Uterus (tissue), 4 donors: ENCODE data around the gene TAS1R3. TPM values are rescaled to one million over a fixed set of nuclear protein-coding genes. Genes with fewer than 3 reads are reported as not detected.

Source experiments
- DNase-seq, 2 donors: peaks; one replicate each; pipeline ENCODE4 v3.0.0-alpha.2; 2019 to 2020
- H3K27ac ChIP-seq, 2 donors: fragments of 200-600 bp; sonication (generic); 1 replicate in 1 of 2; 2 replicates in 1 of 2; pipeline ENCODE4 v1.5.1; 2016 to 2018
- H3K27me3 ChIP-seq, 2 donors: fragments of 200-600 bp; sonication (generic); one replicate each; pipeline ENCODE4 v1.5.1; 2018 to 2019; ENCODE audit warnings: control low read depth in 1 of 2
- H3K36me3 ChIP-seq, 2 donors: fragments of 200-600 bp; sonication (generic); one replicate each; pipeline ENCODE4 v1.5.1; 2019; ENCODE audit warnings: control low read depth in 1 of 2
- H3K4me1 ChIP-seq, 2 donors: fragments of 200-600 bp; sonication (generic); one replicate each; pipeline ENCODE4 v1.5.1; 2018 to 2019; ENCODE audit warnings: control low read depth in 1 of 2
- H3K4me3 ChIP-seq, 2 donors: fragments of 200-600 bp; sonication (generic); 1 replicate in 1 of 2; 2 replicates in 1 of 2; pipeline ENCODE4 v1.5.1; 2018 to 2019; ENCODE audit warnings: mild to moderate bottlenecking in 1 of 2
- H3K9me3 ChIP-seq, 2 donors: fragments of 200-600 bp; sonication (generic); one replicate each; pipeline ENCODE4 v1.5.1; 2019; ENCODE audit warnings: control low read depth in 1 of 2
- POLR2A ChIP-seq, 2 donors: fragments of 450-650 bp; IDR thresholded peaks; one replicate each; pipeline ENCODE4 v1.6.1; 2016; ENCODE audit warnings: antibody characterized with exemption in 2 of 2, mild to moderate bottlenecking in 1 of 2, moderate library complexity in 1 of 2
- intact Hi-C: fragments of 100-400 bp; cut with DNase I; formaldehyde crosslinking; loops from one replicate; pipeline ENCODE4 v1.15.1; 2023; ENCODE audit warnings: low total_unique reads
- total RNA-seq, 4 donors: library from RNA; depleted of rRNA in 3 of 4; stranded (reverse); fragments of >200 nt in 3 of 4; gene quantifications; one replicate each; pipeline versions ENCODE4 v1.1.0 to v1.2.4, GENCODE V29; 2014 to 2023
- TF ChIP-seq, protein P1 (sequence below), 4 experiments: fragments of 200-600 bp in 2 of 4; fragments of 450-650 bp in 2 of 4; sonication (generic) in 2 of 4; IDR thresholded peaks; one replicate each; pipeline ENCODE4 v1.5.1; 2016 to 2019; ENCODE audit warnings: antibody characterized with exemption in 4 of 4, mild to moderate bottlenecking in 2 of 4, moderate library complexity in 1 of 4
- donor health status: DM: yes; HTN: yes; CAD: no.

TAS1R3 gene
- total RNA-seq, 4 donors from 2014 or later, result 0.14 to 0.34 TPM; not detected in 2

DNA sequence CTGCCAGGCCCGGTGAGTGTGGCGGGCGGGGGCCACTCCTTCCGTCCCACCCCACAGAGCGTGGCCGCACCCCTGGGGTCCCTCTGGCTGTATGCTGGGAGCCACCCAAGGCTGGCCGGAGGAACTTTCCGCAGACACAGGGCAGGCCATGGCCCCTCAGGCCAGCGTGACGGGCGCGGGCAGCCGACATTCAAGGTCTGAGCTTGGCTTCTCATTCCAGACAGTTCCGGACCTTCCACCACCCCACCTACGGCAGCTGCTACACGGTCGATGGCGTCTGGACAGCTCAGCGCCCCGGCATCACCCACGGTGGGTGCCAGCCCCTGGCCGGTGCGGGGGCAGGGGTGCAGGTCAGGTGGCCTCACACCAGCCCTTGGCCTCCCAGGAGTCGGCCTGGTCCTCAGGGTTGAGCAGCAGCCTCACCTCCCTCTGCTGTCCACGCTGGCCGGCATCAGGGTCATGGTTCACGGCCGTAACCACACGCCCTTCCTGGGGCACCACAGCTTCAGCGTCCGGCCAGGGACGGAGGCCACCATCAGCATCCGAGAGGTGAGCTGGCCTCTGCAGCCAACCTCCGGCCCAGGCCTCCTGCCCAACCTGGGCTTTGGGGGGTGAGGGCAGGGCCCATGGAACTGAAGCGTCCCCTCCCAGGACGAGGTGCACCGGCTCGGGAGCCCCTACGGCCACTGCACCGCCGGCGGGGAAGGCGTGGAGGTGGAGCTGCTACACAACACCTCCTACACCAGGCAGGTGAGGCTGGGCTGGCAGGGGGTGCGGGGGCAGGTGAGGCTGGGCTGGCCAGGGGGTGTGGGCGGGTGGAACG lies 43.6 kb upstream of the TAS1R3 start:
- H3K4me3 ChIP-seq, result no peak overlapping the region
- H3K9me3 ChIP-seq, result no peaks in the 10 kb centered on the region
- H3K36me3 ChIP-seq, result no peaks in the 10 kb centered on the region
- no peaks in the 10 kb centered on the region for H3K27me3 ChIP-seq
- no peak for DNase-seq
- intact Hi-C loops, result no loop called here
- TF ChIP-seq, protein P1, sequence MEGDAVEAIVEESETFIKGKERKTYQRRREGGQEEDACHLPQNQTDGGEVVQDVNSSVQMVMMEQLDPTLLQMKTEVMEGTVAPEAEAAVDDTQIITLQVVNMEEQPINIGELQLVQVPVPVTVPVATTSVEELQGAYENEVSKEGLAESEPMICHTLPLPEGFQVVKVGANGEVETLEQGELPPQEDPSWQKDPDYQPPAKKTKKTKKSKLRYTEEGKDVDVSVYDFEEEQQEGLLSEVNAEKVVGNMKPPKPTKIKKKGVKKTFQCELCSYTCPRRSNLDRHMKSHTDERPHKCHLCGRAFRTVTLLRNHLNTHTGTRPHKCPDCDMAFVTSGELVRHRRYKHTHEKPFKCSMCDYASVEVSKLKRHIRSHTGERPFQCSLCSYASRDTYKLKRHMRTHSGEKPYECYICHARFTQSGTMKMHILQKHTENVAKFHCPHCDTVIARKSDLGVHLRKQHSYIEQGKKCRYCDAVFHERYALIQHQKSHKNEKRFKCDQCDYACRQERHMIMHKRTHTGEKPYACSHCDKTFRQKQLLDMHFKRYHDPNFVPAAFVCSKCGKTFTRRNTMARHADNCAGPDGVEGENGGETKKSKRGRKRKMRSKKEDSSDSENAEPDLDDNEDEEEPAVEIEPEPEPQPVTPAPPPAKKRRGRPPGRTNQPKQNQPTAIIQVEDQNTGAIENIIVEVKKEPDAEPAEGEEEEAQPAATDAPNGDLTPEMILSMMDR (IDR thresholded peaks at IDR 0.05), result no peak
- TF ChIP-seq POLR2A (IDR thresholded peaks at IDR 0.05), result no peak
- H3K4me1 ChIP-seq, result peaks cover 0 to 16% of the 10 kb centered on the region in 2 donors
- no peak overlapping the region for H3K27ac ChIP-seq

DNA sequence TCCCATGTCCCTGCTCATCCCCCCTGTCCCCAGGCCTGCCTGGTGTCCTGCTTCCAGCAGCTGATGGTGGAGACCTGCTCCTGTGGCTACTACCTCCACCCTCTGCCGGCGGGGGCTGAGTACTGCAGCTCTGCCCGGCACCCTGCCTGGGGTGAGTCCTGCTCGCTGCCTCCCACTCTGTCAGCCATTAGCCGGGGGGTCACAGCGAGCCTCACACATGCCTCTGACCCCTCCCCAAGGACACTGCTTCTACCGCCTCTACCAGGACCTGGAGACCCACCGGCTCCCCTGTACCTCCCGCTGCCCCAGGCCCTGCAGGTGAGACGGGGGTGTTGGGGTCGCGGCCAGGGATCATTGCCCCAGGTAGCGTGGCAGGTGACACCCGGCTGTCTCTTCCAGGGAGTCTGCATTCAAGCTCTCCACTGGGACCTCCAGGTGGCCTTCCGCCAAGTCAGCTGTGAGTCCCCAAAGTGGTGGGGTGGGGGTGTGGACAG lies 40.8 kb upstream of the TAS1R3 start:
- no peaks in the 10 kb centered on the region for H3K27me3 ChIP-seq
- DNase-seq, result peak in 1 of 2 donors; percentile 31

DNA sequence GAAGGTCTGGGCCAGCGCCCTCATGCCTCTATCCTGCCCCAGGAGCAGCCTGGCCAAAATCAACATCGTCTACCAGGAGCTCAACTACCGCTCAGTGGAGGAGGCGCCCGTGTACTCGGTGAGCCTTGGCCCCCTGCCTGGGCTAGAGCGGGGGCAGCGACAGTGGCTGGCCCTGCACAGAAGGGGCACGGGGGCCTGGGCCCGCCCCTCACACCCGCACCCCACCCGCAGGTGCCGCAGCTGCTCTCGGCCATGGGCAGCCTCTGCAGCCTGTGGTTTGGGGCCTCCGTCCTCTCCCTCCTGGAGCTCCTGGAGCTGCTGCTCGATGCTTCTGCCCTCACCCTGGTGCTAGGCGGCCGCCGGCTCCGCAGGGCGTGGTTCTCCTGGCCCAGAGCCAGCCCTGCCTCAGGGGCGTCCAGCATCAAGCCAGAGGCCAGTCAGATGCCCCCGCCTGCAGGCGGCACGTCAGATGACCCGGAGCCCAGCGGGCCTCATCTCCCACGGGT lies 40.0 kb upstream of the TAS1R3 start:
- no peaks in the 10 kb centered on the region for H3K27me3 ChIP-seq
- TF ChIP-seq, protein P1 (IDR thresholded peaks at IDR 0.05), result no peak
- TF ChIP-seq POLR2A (IDR thresholded peaks at IDR 0.05), result no peak
- no peak overlapping the region for H3K4me3 ChIP-seq
- H3K36me3 ChIP-seq, result no peaks in the 10 kb centered on the region
- intact Hi-C loops, result no loop called here
- no peaks in the 10 kb centered on the region for H3K9me3 ChIP-seq
- H3K4me1 ChIP-seq, result peaks cover 0 to 16% of the 10 kb centered on the region in 2 donors
- no peak overlapping the region for H3K27ac ChIP-seq
- DNase-seq, result peak in 1 of 2 donors; percentile 44

More for the DNA sequence above, 40.8 kb upstream of the TAS1R3 start:
- no peak overlapping the region for H3K4me3 ChIP-seq
- no peaks in the 10 kb centered on the region for H3K36me3 ChIP-seq
- H3K27ac ChIP-seq, result no peak overlapping the region
- peaks cover 0 to 16% of the 10 kb centered on the region in 2 donors for H3K4me1 ChIP-seq
- H3K9me3 ChIP-seq, result no peaks in the 10 kb centered on the region
- TF ChIP-seq, protein P1 (IDR thresholded peaks at IDR 0.05), result peak; percentile 18 to 60 (median 32)
- no peak for TF ChIP-seq POLR2A (IDR thresholded peaks at IDR 0.05)
- intact Hi-C loops, result no loop called here

DNA sequence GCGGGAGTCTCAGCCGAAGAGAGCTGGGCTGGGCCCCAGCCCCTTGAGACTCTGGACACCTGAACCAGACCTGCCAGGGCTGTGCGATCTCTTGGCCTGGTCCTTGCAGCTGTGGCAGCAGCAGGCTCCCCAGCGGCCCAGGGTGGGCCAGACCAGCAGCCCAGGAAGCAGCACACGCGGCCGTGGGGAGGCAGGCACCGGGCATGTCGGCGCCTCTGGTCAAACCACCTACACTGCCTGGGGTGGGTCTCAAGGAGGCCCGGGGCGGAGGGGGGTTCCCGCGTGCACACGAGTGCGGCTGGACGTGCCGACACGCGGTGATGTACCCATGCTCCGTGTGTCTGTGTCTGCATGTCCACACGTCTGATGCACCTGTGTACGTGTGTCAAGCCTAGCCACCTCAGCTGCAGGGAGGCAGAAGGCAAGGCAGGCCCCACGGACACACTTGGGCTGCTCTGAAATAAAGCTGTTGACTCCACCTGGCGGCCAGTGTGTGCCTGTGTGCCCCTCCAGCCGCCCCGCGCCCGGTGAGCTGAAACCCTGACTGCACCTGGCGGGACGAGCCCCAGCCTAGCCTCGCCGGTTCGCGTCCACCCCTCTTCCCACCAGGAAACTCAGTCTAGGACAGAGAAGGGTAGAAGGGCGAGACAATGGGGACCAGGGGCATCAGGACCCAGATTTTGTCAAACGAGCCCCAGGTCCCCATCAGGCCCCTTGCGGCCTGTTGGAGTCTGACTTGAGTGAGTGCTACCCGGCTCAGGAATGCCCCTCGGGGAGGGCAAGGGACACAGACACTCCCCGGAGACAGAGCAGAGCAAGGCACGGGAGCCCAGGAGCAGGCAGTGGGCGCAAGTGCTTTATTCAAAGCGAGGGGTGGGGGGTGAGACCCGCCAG lies 39.3 kb upstream of the TAS1R3 start:
- intact Hi-C loops, result no loop called here
- peak; percentile 68 to 70 for DNase-seq
- no peaks in the 10 kb centered on the region for H3K9me3 ChIP-seq
- H3K4me3 ChIP-seq, result no peak overlapping the region
- no peak overlapping the region for H3K27ac ChIP-seq
- TF ChIP-seq, protein P1 (IDR thresholded peaks at IDR 0.05), result peak; percentile 61 to 80 (median 70)
- no peak for TF ChIP-seq POLR2A (IDR thresholded peaks at IDR 0.05)
- H3K27me3 ChIP-seq, result no peaks in the 10 kb centered on the region
- no peaks in the 10 kb centered on the region for H3K36me3 ChIP-seq
- H3K4me1 ChIP-seq, result peaks cover 0 to 16% of the 10 kb centered on the region in 2 donors
